ENCODE data around the gene LEF1. TPM values are rescaled to one million over a fixed set of nuclear protein-coding genes. Genes with fewer than 3 reads are reported as not detected.

Gene LEF1
- total and polyA plus RNA-seq, 2 donors (not counting 3 experiments of a cell fraction or from before 2014, with no cell fraction given), result 0.46 TPM; not detected in 1

DNA sequence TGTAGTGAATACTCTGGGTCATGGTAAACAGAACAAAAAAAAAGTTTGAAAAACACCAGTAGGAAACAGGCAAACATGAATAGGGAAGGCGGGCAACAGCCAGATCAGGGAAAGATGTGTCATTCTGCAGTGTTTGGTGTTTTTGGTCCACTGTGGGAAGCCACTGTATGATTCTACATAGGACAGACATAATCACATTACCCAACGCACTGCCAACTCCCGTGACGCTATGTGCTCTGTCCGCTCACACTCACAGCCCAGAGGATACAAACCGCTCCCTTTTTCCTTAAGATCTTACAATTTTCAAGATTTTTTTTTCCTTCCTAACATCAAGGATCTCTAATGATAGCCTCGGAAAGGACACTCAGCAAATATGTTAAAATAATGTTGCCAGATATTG is 119.7 kb downstream of the LEF1 start:
- peaks cover 5% of the 10 kb centered on the region for H3K4me1 ChIP-seq (ENCODE audit: control insufficient read depth, extremely low read depth, insufficient read depth, low read length)
- no peak overlapping the region for H3K4me2 ChIP-seq (ENCODE audit: insufficient read depth, low read length)
- no peaks in the 10 kb centered on the region for H3K9me1 ChIP-seq (replicated peaks; ENCODE audit: control insufficient read depth, extremely low read depth, insufficient read depth, low read length)
- dilution Hi-C loops (cut with MboI; ENCODE audit: extremely low pct_ligation_motif_present, low sequenced_read_pairs) (no loop called here), intact Hi-C loops (cut with micrococcal nuclease) (no loop called here)
- no peaks in the 10 kb centered on the region for H3K79me2 ChIP-seq (ENCODE audit: control insufficient read depth, insufficient read depth, low read length)
- no peak overlapping the region for H3K27ac ChIP-seq (ENCODE audit: insufficient read depth, low read depth, low read length)
- DNase-seq (ENCODE audit: low read depth, low spot score) (no peak), FAIRE-seq (no peak)
- no peaks in the 10 kb centered on the region for H3K9me3 ChIP-seq (replicated peaks; ENCODE audit: control insufficient read depth, insufficient read depth, low read length)
- H4K20me1 ChIP-seq (replicated peaks; ENCODE audit: control insufficient read depth, extremely low read depth, insufficient read depth, low read length), result no peaks in the 10 kb centered on the region
- peaks cover 0 to 3% of the 10 kb centered on the region in 2 experiments for H3K27me3 ChIP-seq (ENCODE audit: control insufficient read depth in 2 of 2, insufficient read depth in 2 of 2, low read length in 2 of 2)
- POLR2A ChIA-PET, result no interaction called here
- CTCF ChIA-PET, result interaction anchor here (0.6 to 1.2 kb wide), 2 partner anchors 19 to 531 kb away, joined by 3 to 5 read pairs; no protein-coding TSS in a partner anchor
- no peak overlapping the region for H2AFZ ChIP-seq (ENCODE audit: low read depth, low read length)
- no peak overlapping the region for H3K9ac ChIP-seq (replicated peaks; ENCODE audit: extremely low read depth, insufficient read depth, low read length)
- no TSS peak for BruUV-seq (replicated peaks)
- H3K36me3 ChIP-seq (ENCODE audit: control insufficient read depth in 2 of 2, extremely low read depth in 1 of 2, insufficient read depth in 2 of 2, low read length in 2 of 2), result no peaks in the 10 kb centered on the region
- no peak for TF ChIP-seq EZH2 (IDR thresholded peaks at IDR 0.05; ENCODE audit: borderline replicate concordance, low read depth, low read length, severe bottlenecking)
- TF ChIP-seq, protein P1, sequence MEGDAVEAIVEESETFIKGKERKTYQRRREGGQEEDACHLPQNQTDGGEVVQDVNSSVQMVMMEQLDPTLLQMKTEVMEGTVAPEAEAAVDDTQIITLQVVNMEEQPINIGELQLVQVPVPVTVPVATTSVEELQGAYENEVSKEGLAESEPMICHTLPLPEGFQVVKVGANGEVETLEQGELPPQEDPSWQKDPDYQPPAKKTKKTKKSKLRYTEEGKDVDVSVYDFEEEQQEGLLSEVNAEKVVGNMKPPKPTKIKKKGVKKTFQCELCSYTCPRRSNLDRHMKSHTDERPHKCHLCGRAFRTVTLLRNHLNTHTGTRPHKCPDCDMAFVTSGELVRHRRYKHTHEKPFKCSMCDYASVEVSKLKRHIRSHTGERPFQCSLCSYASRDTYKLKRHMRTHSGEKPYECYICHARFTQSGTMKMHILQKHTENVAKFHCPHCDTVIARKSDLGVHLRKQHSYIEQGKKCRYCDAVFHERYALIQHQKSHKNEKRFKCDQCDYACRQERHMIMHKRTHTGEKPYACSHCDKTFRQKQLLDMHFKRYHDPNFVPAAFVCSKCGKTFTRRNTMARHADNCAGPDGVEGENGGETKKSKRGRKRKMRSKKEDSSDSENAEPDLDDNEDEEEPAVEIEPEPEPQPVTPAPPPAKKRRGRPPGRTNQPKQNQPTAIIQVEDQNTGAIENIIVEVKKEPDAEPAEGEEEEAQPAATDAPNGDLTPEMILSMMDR (IDR thresholded peaks at IDR 0.05; ENCODE audit: extremely low read depth in 1 of 2, insufficient read depth in 1 of 2, low read depth in 1 of 2, low read length in 2 of 2), result no peak
- TF ChIP-seq MYC (IDR thresholded peaks at IDR 0.05; ENCODE audit: low read depth, low read length), result no peak
- TF ChIP-seq GATA2 (IDR thresholded peaks at IDR 0.05; ENCODE audit: insufficient read depth, insufficient read length, low read depth, low read length), result no peak
- TF ChIP-seq POLR2A (IDR thresholded peaks at IDR 0.05; ENCODE audit: low read depth, low read length), result no peak
- TF ChIP-seq, protein P2, sequence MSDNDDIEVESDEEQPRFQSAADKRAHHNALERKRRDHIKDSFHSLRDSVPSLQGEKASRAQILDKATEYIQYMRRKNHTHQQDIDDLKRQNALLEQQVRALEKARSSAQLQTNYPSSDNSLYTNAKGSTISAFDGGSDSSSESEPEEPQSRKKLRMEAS (IDR thresholded peaks at IDR 0.05; ENCODE audit: insufficient read depth, insufficient read length), result no peak
- TF ChIP-seq POLR2AphosphoS5 (IDR thresholded peaks at IDR 0.05; ENCODE audit: insufficient read depth, low read depth, low read length), result no peak
- no peak for TF ChIP-seq JUN (IDR thresholded peaks at IDR 0.05; ENCODE audit: borderline replicate concordance, insufficient read depth, insufficient read length, low read depth)
- TF ChIP-seq FOS (IDR thresholded peaks at IDR 0.05; ENCODE audit: borderline replicate concordance, insufficient read depth, low read length), result no peak
- no peak overlapping the region for H3K4me3 ChIP-seq (replicated peaks in 1 of 3; ENCODE audit: insufficient read depth in 1 of 3, low read depth in 1 of 3, low read length in 3 of 3)

All from endothelial cell of umbilical vein (primary cell).